Inferior parietal cortex (tissue), 1 donor: ENCODE results near the gene SLC9A5.

ENCODE experiments used
- DNase-seq: peaks from one replicate; pipeline ENCODE4 v3.0.0-alpha.2; 2016; ENCODE audit errors: extremely low spot score

SLC9A5 gene

DNA sequence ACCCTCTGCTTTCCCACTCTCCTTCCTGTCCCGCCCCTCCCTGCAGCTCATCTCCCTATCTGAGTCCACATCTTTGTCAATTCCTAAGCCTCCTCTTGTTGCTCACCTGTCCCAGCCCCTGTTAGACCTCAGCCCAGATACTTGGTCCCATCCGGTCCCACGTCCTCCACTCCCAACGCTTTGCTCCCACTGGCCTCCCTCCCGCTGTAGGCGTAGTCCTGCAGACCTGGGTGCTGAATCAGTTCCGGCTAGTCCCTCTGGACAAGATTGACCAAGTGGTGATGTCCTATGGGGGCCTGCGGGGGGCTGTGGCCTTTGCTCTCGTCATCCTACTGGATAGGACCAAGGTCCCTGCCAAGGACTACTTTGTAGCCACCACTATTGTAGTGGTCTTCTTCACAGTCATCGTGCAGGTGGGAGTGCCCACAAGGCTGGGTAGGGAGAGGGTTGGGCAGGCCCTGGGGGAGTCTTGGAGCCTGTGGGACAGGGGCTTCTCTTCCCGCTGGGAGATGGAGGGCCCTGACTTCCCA lies 8.0 kb downstream of the SLC9A5 start:
- no peak for DNase-seq

DNA sequence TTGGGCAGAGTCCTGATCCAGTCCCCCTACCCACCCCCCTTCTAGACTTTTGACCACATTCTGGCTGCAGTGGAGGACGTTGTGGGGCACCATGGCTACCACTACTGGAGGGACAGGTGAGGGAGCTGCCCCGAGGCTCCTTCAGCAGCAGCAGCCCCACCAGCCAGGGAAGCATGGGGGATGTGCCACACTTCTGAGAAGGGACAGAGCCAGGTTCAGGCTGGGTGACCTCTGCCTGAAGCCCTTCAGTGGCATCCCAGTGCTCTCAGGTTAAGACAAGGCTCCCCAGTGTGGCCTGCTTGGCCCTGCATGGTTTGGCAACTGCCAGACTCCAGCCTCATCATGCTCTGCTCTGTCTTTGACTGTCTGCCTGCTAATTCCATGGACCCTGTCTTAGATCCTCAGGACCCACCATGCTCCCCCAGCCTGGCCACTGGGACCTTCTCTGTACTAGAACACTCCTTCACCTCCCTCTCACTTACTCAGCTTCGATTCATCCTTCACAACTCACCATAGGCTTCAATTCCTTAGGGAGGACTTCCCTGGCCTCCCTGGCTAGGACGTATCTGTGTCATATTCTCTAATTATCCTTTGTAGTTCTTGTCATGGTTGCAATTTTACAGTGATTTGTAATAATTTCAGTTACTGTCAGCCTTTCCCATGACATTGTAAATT lies 8.8 kb downstream of the SLC9A5 start:
- DNase-seq: no peak

DNA sequence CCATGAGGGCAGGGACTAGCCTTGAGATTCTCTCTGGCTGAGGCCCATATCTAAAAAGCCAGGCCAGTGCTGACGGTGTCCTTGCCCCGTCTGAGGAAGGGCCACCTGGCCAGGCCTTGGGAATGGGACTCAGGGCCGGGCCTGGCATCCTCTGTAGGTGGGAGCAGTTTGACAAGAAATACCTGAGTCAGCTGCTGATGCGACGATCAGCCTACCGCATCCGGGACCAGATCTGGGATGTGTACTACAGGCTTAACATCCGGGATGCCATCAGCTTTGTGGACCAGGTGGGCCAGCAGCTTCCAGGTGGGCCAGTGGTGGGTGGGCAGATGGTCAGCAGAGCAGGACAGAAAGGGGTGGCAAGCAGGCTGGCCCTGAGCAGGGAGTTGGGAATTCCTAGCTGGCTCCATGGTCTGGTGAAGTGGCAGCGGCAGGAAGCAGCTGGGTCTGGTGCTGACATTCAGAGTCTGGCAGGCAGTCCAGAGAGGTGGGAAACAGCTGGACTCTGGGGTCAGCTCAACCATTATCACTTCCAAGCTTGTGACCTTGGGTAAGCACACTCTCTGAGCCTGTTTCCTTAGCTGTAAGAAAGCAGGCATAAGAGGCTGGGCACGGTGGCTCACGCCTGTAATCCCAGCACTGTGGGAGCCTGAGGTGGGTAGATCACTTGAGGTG lies 9.5 kb downstream of the SLC9A5 start:
- no peak for DNase-seq

DNA sequence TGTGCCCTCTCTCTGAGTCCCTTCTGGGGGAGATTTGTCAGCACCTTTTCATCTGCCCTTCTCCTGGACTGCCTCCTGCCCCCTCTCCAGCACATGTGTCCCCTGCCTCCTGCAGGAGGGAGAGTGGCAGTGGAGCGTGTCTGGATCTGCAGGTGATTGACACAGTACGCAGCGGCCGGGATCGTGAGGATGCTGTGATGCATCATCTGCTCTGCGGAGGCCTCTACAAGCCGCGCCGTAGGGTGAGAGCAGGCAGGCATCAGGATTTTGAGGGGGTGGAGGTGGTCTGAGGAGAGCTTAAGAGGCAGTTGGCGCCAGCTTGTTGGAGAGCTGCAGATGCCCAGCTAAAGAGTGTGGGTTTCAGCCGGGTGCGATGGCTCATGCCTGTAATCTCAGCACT lies 10.9 kb downstream of the SLC9A5 start:
- no peak for DNase-seq

DNA sequence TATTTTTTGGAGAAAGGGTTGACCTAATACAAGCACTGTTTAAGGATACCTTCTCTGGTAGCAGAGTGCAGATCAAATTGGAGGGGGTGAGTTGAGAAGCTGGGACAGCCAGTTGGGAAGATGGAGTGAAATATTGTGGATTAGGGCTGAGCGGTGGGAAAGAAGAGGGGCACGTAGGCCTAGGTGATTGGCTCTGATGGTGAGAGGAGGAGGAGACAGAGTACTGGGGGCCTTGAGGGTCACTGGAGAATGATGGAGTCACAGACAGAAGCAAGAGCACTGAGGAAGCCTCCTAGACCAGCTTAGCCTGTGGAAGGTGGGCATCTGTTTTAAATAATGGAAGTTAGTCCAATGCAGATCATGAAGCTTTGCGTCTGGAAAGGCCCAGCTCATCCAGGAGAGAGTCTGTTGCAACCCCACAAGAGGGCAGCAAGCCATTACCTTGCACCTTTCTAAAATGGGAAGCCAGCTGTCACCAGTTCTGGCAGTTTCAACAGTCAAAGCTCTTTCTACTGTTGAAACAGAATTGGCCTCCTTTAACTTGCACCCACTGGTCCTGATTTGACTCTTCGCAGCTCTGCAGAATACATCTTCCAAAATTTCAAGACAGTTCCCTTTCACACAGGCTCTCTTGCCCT lies 11.8 kb downstream of the SLC9A5 start:
- no peak for DNase-seq

DNA sequence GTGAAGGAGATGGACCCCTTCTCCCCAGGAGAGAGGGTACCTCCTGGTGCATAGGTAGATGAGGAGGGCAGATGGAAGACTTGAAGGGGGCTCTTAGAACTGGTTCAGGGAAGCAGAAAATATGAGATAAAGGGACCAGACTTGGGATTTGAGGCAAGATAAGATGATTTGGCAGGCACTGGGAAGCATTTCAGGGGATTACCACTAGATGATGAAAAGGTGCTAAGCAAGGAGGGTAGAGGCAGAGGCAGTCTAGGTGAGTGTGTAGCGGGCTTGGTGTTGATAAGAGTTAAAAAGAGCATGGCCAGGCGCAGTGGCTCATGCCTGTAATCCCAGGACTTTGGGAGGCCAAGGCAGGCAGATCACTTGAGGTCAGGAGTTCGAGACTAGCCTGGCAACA lies 14.4 kb downstream of the SLC9A5 start:
- DNase-seq: no peak

DNA sequence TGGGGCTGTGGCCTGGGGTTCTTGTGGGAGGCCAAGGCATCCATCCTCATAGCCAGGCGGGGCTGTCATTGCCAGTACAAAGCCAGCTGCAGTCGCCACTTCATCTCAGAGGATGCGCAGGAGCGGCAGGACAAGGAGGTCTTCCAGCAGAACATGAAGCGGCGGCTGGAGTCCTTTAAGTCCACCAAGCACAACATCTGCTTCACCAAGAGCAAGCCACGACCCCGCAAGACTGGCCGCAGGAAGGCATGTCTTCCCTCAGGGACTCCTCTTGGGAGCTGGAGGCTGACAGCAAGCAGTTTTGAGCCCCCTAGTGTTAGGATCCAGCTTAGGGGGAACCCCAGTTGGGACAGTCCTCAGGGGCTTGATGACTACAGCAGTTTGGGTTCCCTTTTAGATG lies 15.5 kb downstream of the SLC9A5 start:
- DNase-seq: no peak

DNA sequence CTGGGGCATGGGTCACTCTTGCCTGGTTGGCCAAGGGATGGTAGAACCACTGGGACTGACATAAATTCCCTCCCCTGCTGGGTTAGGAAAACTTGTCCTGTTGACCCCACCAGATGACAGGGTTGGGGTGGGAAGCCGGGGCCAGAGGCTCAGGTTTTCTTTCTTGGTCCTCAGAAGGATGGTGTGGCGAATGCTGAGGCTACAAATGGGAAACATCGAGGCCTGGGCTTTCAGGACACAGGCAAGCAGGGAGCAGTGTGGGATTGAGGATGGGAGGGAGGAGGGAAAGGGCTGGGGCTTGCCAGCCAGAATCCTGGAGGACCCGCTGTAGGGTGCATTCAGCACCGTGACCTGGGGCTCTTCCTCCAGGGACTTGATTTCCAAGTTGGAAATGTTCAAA lies 16.1 kb downstream of the SLC9A5 start:
- no peak for DNase-seq

DNA sequence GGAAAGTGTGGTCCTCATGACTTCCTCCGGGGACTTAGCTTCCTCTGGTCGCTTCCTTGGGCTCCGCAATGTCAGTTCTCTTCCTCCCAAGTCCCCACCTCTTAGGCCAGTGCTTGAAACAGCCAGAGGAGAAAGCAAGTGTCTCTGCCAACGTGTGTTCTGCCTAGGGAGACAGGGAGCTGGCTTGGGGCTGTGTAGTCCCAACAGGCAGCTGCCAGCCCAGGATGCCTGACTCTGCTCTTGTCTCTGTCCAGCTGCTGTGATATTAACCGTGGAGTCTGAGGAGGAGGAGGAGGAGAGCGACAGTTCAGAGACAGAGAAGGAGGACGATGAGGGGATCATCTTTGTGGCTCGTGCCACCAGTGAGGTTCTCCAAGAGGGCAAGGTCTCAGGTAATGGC lies 17.1 kb downstream of the SLC9A5 start:
- DNase-seq: no peak

DNA sequence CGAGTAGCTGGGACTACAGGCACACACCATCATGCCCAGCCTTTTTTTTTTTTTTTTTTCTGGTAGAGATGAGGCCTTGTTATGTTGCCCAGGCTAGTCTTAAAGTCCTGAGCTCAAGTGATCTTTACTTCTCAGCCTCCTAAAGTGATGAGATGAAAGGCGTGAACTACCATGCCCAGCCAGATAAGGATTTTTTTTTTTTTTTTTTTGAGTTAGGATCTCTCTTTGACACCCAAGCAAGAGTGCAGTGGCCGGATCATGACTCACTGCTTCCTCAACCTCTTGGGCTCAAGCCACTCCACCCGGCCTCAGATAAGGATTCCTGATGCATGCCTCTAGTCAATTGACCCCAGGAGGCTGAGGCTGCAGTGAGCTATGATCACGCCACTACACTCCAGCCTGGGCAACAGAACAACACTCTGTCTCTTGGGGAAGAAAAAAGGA lies 19.4 kb downstream of the SLC9A5 start:
- no peak for DNase-seq

DNA sequence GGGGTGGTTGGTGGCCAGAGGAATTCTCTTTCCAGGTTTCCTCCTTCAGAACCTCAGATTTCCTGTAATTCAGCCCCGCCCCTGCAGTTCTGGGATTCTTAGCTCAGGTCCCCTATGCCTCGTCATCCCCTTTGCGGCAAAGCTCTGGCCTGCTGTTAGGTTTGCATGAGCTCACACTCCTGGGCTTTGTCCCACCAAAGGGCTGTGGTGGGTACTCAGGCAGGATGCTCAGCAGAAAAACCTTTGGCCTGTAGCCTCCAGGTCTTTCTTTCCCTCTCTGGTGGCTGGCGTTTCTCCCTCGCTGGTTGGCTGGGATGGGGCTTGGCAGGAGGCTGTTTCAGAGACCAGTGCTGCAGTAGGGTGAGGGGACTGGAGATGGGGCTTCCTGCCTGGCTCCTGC lies 21.0 kb downstream of the SLC9A5 start:
- DNase-seq: no peak

DNA sequence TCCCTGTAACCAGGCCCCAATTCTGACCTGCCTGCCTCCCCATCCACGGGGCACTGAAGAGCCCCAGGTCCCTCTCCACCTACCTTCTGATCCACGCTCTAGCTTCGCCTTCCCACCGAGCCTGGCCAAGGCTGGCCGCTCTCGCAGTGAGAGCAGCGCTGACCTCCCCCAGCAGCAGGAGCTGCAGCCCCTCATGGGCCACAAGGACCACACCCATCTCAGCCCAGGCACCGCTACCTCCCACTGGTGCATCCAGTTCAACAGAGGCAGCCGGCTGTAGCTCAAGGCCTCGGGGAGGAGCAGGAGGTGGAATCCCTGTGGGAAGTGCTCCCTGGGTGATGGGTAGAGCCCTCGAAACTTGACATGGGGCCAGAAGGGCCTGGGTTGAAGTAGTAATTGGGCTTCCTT lies 22.2 kb downstream of the SLC9A5 start:
- DNase-seq: no peak

DNA sequence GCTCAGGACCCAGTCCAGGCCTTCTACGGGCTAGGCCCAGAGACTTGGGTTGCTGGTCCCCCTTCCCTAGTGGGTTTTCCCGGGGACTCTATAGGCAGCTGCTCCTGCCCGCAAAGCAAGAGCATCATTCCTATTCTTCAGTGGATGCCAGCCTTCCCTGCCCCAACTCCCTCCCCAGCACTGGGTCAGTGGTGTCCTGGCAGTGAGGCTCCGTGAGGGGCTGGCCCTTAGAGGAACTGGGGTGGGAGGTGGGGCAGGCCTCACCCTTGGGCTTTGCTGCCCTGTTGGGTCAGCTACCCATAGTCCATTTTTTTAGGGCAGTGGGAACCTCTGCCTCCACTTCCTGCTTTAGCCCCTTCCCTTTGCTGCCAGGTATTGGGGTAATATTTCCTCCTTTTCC lies 22.7 kb downstream of the SLC9A5 start:
- DNase-seq: no peak

DNA sequence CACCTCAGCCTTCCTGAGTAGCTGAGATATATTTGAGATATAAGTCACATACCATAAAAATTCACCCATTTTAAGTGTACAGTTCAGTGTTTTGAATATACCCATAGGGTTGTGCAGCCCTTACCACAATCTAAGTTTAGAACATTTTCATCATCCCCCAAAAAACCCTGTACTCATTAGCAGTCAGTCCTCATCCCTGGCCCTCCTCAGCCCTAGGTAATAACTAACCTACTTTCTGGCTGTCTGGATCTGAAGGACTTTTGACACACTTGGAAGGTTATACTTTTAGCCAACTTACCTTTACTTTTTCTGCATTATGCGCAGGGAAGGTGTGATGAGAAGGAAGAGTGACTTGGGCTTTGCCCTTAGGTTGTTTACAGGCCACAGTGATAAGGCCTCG lies 26.5 kb downstream of the SLC9A5 start:
- DNase-seq: no peak

DNA sequence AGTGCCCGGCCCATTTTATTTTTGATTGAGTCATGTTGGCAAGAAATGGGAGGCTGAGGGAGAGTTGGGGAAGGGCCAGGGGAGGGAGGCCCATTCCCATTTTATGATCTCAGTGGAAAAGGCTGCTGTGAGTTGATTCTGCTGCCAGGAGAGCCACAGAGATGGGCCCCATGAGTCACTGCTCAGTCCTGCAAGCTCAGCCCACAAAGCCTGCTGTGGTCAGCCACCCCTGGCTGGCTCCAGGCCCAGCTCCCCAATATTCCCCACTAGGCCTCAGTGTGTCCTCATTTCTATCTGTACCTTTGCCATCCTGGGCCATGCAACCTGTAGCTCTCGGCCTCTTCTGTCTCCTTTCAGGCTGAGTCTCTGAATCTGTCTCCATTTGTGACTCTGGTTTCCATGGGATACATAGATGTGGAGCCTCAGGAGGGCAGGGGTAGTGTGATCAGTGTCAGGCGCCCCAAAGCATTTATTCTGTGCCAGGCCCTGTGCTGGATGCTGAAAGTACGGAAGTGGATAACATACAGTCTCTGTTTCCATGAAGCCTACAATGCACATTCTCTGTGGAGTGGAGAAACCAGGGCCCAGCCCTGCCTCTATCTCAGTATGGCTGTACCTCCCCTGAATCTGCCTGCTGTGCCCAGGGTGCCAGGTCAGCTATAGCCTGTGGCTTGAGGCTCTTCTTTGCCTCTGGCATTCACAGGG lies 28.7 kb downstream of the SLC9A5 start:
- DNase-seq: no peak

DNA sequence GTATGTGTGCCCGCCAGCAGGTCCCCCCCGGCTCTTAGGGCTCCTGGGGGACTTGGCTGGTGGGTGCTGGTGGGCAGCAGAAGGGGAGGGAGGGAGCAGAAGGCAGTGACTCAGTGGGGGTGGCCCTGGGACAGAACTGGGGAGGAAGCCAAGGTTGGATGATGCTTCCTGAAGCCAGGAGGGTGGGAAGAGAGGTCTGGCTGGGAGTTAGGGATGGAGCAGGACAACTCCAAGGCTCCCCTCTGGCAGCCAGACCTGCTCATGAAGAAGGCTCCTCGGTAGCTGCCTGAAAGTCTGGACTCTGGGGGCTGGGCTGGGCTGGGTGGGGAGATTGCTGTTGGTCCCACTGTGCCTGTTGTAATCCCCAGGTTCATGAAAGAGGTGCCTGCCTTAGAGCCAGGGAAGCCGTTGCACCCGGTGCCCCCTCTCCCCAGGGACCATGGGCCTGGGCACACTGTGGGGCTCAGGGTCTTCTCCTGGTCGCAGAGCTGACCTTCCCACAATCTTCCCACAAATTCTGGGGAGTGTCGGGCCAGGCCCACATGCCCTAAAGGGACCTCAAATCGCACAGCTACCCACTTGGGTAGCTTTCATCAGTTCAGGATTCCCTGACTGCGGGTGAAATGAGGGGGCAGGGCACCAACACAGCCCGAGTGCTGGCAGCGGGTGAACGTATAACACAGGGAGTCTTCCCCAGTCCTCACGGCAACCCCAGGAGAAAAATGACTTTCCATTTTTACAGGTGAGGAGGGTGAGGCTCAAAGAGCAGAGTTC lies 29.4 kb downstream of the SLC9A5 start:
- DNase-seq: no peak

DNA sequence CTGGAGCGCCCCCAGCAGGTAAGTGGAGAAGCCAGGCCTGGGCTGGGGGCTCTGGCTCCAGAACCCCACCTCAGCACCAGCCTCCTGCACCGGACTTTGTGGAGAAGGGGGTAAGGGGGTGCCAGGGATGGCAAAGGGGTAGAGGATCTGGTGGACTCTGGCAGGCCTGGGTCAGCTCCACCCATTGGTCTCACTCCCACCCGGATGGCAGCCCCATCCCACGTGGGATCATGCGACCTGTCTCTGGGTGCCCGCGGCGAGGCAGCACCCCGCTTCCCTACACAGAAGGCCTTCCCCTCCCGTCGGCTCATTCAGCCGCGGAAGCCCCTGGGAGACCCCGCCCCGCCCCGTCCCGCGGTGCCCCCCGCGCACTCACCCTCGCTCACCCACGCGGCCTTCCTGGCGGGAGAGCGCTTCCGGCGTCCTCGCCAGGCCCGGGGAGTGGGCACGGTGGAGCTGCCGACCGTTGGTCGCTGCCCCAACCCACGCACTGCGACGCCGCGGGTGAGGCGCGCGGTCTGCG lies 30.1 kb downstream of the SLC9A5 start:
- DNase-seq: no peak

DNA sequence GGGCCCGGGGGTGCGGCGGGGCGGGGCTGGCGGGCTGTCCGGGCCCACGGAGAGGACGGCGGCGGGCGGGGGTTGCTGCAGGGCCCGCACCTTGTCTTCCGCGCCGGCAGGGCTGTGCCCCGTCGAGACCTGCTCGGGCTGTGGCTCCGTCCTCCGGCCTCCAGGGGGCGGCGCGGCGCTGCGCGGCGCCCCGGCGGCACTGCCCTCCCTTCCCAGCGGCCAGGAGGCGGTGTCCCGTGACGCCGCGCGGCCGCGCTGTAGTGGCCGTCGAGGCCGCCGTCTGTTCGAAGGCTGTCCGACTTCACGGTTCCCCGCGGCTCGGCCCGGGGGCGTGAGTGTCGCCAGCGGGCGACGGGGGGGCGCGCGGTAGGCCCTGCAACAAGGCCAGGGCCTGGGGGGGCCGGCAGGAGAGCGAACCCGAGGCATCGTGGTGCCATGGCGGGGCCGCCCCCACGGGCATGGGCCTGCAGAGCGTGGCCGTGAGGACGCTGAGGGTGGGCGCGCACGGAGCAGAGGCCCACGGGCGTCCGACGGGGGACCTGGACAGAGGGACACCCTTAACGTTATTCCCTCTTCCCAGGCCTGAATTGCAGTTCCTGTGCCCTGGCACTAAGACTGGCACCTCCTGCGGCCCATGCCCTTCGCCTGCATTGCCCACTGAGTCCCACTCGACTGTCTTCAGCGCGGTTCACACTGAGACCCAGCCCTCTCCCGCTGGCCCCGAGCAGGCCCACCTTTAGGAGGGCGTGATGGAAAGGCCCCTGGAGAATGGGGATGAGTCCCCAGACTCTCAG lies 30.7 kb downstream of the SLC9A5 start, which contains the start of gene PLEKHG4:
PLEKHG4 (plus strand) TSS at position 237 of the 794 bp plus-strand sequence; CDS start at position 750, 513 bp downstream.
- peak; percentile 40 for DNase-seq

DNA sequence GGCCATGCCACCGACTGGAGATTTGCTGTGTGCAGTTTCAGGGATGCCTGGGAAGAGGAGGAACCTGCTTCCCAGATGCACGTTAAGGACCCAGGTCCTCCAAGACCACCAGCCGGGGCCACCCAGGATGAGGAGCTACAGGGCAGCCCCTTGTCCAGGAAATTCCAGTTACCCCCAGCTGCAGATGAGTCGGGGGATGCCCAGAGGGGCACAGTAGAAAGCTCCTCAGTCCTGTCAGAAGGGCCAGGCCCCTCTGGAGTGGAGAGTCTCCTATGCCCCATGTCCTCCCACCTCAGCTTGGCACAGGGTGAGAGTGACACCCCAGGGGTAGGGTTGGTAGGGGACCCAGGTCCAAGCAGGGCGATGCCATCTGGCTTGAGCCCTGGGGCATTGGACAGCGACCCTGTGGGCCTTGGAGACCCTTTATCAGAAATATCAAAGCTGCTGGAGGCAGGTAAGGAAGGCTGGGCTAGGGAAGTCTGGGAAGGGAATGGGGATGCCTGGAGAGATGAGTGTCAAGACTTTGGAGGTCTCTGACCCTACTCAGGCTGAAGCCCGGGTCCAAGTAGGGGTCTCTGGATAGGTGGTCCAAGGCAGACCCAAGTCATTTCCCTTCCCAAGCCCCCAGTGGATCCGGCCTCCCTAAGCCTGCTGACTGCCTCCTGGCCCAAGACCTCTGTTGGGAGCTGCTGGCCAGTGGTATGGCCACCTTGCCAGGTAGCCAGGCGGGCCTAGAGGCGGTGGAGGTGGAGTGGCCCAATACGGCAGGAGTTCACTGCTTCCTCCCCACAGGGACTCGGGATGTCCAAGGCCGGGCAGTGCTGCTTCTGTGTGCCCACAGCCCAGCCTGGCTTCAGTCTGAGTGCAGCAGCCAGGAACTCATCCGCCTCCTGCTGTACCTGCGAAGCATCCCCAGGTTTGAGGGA lies 31.6 kb downstream of the SLC9A5 start:
- DNase-seq: no peak
